OCI-LY3 (cell line): ENCODE measurements around the gene FOSL1.

Experiments used
- EZH2phosphoT487 ChIP-seq: fragments of 200-600 bp; shearing (Covaris generic); IDR thresholded peaks from 2 replicates; pipeline ENCODE4 v1.6.1; 2018; ENCODE audit warnings: antibody characterized with exemption, mixed run types, low read depth
- TF ChIP-seq, protein P1 (sequence below): fragments of 200-600, 300-600 bp; sonication (generic); IDR thresholded peaks from 2 replicates; pipeline ENCODE4 v1.5.1; 2014; ENCODE audit warnings: antibody characterized with exemption, low read length, low read depth

DNA sequence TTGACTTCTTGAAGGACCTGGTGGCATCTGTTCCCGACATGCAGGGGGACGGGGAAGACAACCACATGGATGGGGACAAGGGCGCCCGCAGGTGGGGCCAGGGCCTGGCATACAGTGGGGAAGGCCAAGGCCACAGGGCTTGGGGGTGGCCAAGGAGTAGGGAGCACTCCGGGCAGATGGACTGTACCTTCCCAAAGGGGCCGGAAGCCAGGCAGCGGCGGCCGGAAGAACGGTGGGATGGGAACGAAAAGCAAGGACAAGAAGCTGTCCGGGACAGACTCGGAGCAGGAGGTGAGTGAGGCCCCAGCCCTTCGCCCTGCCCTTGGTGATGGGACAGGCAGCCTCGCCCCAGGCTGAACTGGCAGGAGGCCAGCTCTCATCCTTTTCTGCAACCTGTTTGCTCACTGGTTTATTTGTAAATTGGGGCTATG lies 20.2 kb upstream of the FOSL1 start:
- TF ChIP-seq, protein P1, sequence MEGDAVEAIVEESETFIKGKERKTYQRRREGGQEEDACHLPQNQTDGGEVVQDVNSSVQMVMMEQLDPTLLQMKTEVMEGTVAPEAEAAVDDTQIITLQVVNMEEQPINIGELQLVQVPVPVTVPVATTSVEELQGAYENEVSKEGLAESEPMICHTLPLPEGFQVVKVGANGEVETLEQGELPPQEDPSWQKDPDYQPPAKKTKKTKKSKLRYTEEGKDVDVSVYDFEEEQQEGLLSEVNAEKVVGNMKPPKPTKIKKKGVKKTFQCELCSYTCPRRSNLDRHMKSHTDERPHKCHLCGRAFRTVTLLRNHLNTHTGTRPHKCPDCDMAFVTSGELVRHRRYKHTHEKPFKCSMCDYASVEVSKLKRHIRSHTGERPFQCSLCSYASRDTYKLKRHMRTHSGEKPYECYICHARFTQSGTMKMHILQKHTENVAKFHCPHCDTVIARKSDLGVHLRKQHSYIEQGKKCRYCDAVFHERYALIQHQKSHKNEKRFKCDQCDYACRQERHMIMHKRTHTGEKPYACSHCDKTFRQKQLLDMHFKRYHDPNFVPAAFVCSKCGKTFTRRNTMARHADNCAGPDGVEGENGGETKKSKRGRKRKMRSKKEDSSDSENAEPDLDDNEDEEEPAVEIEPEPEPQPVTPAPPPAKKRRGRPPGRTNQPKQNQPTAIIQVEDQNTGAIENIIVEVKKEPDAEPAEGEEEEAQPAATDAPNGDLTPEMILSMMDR = no peak
- TF ChIP-seq EZH2phosphoT487 = no peak
